Fibroblast of skin of abdomen (primary cell): ENCODE measurements around the gene UBE2K.
"Not testable (repeated sequence)": the region's sequence is repeated elsewhere in the genome, so short reads cannot be mapped to it uniquely, and the experiment has no call there.

Source experiments
- DNase-seq: peaks from one replicate; pipeline ENCODE4 v3.0.0-alpha.2; 2013

UBE2K gene

GRCh38 chr4:39730072-39730471, 32.1 kb downstream of the UBE2K start:
- DNase-seq, result no peak

GRCh38 chr4:39731908-39732307, 34.0 kb downstream of the UBE2K start:
- no peak for DNase-seq

GRCh38 chr4:39732728-39733127, 34.8 kb downstream of the UBE2K start:
- peak; percentile 85 for DNase-seq

GRCh38 chr4:39739591-39739990, 41.7 kb downstream of the UBE2K start:
- not testable (repeated sequence) for DNase-seq

- DNase-seq, result no peak
These were observed 43.5 kb downstream of the UBE2K start for GRCh38 chr4:39741401-39741800.

GRCh38 chr4:39745920-39746319, 48.0 kb downstream of the UBE2K start:
- no peak for DNase-seq

- no peak for DNase-seq
These were observed 52.3 kb downstream of the UBE2K start for GRCh38 chr4:39750216-39750615.

- DNase-seq, result no peak
These were observed 56.4 kb downstream of the UBE2K start for GRCh38 chr4:39754309-39754708.

GRCh38 chr4:39756159-39756558, 58.2 kb downstream of the UBE2K start:
- DNase-seq, result no peak

- DNase-seq, result no peak
These were observed 60.2 kb downstream of the UBE2K start for GRCh38 chr4:39758176-39758575.

GRCh38 chr4:39759569-39759968, 61.6 kb downstream of the UBE2K start:
- no peak for DNase-seq

GRCh38 chr4:39761005-39761667, 63.2 kb downstream of the UBE2K start:
- DNase-seq, result no peak

- no peak for DNase-seq
These were observed 66.0 kb downstream of the UBE2K start for GRCh38 chr4:39763714-39764572.

GRCh38 chr4:39770005-39770404, 72.1 kb downstream of the UBE2K start:
- no peak for DNase-seq

- DNase-seq, result no peak
These were observed 72.5 kb downstream of the UBE2K start for GRCh38 chr4:39770471-39770870.

GRCh38 chr4:39770969-39771724, 73.2 kb downstream of the UBE2K start:
- no peak for DNase-seq

- DNase-seq, result not testable (repeated sequence)
These were observed 84.1 kb downstream of the UBE2K start for GRCh38 chr4:39781988-39782387.

GRCh38 chr4:39785083-39785482, 87.1 kb downstream of the UBE2K start:
- no peak for DNase-seq

- DNase-seq, result no peak
These were observed 88.9 kb downstream of the UBE2K start for GRCh38 chr4:39786838-39787237.

- DNase-seq, result no peak
These were observed 94.2 kb downstream of the UBE2K start for GRCh38 chr4:39792128-39792527.

GRCh38 chr4:39792529-39792928, 94.6 kb downstream of the UBE2K start:
- DNase-seq, result no peak

- DNase-seq, result not testable (repeated sequence)
These were observed 95.0 kb downstream of the UBE2K start for GRCh38 chr4:39792976-39793375.

GRCh38 chr4:39802005-39802404, 104.1 kb downstream of the UBE2K start:
- DNase-seq, result peak; percentile 12
